ENCODE measurements around the gene HCFC1R1. TPM values are rescaled to one million over a fixed set of nuclear protein-coding genes. Genes with fewer than 3 reads are reported as not detected.
A peak's percentile ranks its signal among the peaks of the same experiment; 100 is the strongest.

HCFC1R1 gene
- total RNA-seq, 6 experiments from 2014 or later, result 9.7 to 14.6 (median 12.1) TPM

DNA sequence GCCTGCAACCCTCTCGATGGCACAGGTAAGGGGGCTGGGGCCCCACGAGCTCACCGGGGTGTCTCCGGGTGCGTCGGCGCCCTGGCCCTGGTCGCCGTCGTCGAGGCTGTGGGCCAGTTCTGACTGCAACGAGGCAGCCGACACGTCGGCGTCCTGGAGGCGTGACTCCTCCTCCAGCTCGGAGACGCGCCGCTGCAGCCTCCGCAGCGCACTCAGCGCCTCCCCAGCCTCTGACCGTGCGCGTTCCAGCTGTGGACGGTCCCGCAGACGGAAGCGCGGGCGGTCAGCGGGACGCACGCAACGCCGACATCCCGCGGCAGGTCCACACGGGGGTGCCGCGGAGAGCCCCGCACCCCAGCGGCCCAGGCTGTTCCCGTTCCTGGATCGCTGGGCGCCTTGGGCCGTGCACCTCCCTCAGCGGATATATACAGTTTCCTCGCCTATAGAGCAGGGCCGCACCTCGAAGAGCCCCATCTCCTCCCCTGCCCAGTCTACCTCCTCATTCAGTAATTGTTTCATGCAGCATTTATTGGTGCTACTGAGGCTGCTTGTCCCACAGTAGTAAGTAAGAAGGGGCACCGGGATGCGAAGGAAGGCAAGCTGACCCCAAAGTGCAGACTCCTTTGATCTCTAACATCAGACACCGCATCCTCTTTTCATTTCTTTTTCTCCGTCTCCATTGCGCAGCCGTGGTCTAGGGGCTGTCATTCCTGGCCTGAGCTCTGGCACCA is 5.9 kb upstream of the HCFC1R1 start:
- H3K4me3 ChIP-seq, result no peak overlapping the region
- ATAC-seq (peak in 1 of 4 donors; percentile 15), DNase-seq (peak in 1 of 3 donors; percentile 63)
- no peak for TF ChIP-seq POLR2A (IDR thresholded peaks at IDR 0.05)
- TF ChIP-seq, protein P1, sequence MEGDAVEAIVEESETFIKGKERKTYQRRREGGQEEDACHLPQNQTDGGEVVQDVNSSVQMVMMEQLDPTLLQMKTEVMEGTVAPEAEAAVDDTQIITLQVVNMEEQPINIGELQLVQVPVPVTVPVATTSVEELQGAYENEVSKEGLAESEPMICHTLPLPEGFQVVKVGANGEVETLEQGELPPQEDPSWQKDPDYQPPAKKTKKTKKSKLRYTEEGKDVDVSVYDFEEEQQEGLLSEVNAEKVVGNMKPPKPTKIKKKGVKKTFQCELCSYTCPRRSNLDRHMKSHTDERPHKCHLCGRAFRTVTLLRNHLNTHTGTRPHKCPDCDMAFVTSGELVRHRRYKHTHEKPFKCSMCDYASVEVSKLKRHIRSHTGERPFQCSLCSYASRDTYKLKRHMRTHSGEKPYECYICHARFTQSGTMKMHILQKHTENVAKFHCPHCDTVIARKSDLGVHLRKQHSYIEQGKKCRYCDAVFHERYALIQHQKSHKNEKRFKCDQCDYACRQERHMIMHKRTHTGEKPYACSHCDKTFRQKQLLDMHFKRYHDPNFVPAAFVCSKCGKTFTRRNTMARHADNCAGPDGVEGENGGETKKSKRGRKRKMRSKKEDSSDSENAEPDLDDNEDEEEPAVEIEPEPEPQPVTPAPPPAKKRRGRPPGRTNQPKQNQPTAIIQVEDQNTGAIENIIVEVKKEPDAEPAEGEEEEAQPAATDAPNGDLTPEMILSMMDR (IDR thresholded peaks at IDR 0.05), result no peak
- 50% methylated on average over 2 of the region's 59 CpGs for WGBS (ENCODE audit: insufficient coverage, low coverage, low lambda C conversion rate, missing lambda C conversion rate)
- peaks cover 0 to 9% (median under 1%) of the 10 kb centered on the region in 4 donors for H3K4me1 ChIP-seq
- H3K9me3 ChIP-seq, result no peaks in the 10 kb centered on the region
- no peak overlapping the region for H3K27ac ChIP-seq
- intact Hi-C loops (cut with DNase I), result loop anchor here in 1 of 2 donors (2.0 kb wide), 1 partner anchor 27 kb away; no protein-coding TSS in a partner anchor
- peaks cover 0 to 6% (median 0%) of the 10 kb centered on the region in 4 donors for H3K36me3 ChIP-seq
- peaks cover 0 to under 1% of the 10 kb centered on the region in 2 donors for H3K27me3 ChIP-seq

DNA sequence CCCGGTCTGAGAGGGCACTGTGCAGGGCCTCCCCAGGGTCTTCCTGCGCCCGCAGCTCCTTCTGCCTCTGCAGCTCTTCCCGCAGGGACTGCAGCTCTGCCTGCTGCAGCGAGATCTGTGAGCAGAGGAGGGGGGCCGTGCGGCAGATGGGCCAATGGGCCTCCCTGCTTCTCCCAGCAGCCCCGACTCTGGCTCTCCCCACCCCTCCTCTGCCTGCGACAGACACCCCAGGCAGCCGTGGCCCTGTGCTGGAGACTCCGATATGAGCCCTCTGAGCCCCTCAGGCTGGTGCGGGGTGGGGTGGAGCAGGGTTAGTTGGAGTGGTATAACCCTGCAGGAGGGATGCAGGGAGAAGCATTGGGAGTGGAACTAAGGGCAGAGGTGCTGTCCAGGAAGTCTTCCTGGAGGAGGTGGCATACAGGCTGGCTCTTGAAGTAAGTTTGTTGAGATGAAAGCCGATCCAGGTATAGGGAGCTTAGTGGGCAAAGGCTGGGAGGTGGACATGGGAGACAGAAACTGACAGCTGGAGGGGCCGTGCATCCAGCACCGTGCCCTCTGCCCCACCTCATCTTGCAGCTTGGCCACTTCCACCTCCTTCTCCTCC is 5.1 kb upstream of the HCFC1R1 start:
- H3K4me3 ChIP-seq, result no peak overlapping the region
- peaks cover 0 to 14% (median 2%) of the 10 kb centered on the region in 4 donors for H3K4me1 ChIP-seq
- no peak overlapping the region for H3K27ac ChIP-seq
- no peaks in the 10 kb centered on the region for H3K9me3 ChIP-seq
- H3K27me3 ChIP-seq, result no peaks in the 10 kb centered on the region
- no peak for ATAC-seq
- intact Hi-C loops (cut with DNase I), result loop anchor here in 1 of 2 donors (2.0 kb wide), 1 partner anchor 26 kb away; no protein-coding TSS in a partner anchor
- no peak for DNase-seq
- peaks cover 0 to 6% (median 0%) of the 10 kb centered on the region in 4 donors for H3K36me3 ChIP-seq
- WGBS (ENCODE audit: insufficient coverage, low coverage, low lambda C conversion rate, missing lambda C conversion rate), result 20% methylated on average over 1 of the region's 15 CpGs
- no peak for TF ChIP-seq POLR2A (IDR thresholded peaks at IDR 0.05)
- TF ChIP-seq, protein P1 (IDR thresholded peaks at IDR 0.05), result no peak

DNA sequence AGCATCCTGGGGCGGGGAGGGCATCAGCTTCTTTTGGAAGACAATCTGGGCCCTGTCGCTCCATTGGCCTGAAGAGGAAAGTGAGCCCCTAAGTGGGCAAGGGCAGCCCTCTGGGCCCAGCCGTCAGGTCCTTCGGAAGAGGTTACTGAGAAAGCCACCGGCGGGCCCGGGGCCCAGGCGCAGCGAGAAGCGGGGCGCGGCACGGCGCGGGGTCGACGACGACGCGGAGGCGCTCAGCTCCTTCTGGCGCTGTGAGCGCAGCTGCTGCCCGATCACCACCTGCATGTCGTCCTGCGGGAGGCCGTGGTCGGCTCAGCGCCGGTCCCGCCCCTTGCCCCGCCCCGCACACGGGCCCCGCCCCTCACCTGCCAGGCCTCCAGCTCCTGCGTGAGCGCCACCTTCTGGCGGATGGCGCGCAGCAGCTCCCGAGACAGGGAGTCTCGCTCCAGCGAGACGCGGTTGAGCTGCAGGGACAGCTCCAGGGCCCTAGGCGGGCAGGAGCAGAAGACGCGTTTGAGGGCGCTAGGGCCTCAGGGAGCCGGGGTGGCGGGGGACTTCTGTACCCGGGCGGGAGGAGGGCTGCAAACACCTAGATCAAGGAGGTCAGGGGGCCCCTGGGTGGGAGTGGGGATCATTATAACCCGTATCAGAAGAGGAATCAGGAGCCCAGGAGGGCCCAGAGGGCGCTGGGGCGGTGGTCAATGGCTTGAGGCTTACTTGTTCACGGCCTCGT is 4.4 kb upstream of the HCFC1R1 start:
- peak; percentile 91 to 92 (median 91) for DNase-seq
- Histone ChIP-seq H3K36me3 (peaks cover 0 to 6% (median 0%) of the 10 kb centered on the region in 4 donors), H3K9me3 (no peaks in the 10 kb centered on the region), H3K27me3 (no peaks in the 10 kb centered on the region), H3K4me3 (peak overlapping the region in 1 of 3 donors; percentile 29), H3K27ac (no peak overlapping the region), H3K4me1 (peaks cover 0 to 19% (median 5%) of the 10 kb centered on the region in 4 donors)
- WGBS (ENCODE audit: insufficient coverage, low coverage, low lambda C conversion rate, missing lambda C conversion rate), result 5% methylated on average over 20 of the region's 58 CpGs
- intact Hi-C loops (cut with DNase I), result loop anchor here in 1 of 2 donors (2.0 kb wide), 1 partner anchor 25 kb away; no protein-coding TSS in a partner anchor
- TF ChIP-seq, protein P1 (IDR thresholded peaks at IDR 0.05), result peak; percentile 73 to 86 (median 84)
- TF ChIP-seq POLR2A (IDR thresholded peaks at IDR 0.05), result peak; percentile 20
- ATAC-seq, result peak; percentile 63 to 82 (median 78)

DNA sequence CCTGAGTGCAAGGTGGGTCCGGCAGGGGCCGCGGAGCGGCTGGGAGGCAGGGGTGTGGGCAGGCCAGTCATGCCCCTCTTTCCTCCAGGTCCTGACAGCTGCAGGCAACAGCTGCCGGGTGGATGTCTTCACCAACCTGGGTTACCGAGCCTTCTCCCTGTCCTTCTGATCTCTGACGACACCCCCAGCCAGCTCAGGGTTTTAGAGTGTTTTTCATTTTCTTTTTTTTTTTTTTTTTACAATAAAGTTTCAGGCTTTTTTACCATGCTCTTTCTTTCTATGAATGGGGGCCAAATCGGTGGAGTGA is 3.7 kb upstream of the HCFC1R1 start:
- TF ChIP-seq, protein P1 (IDR thresholded peaks at IDR 0.05), result no peak
- no peak for TF ChIP-seq POLR2A (IDR thresholded peaks at IDR 0.05)
- Histone ChIP-seq H3K27ac (no peak overlapping the region), H3K9me3 (no peaks in the 10 kb centered on the region), H3K4me3 (no peak overlapping the region), H3K36me3 (peaks cover 0 to 6% (median 0%) of the 10 kb centered on the region in 4 donors), H3K4me1 (peaks cover 0 to 24% (median 6%) of the 10 kb centered on the region in 4 donors), H3K27me3 (no peaks in the 10 kb centered on the region)
- DNase-seq, result no peak
- WGBS (ENCODE audit: insufficient coverage, low coverage, low lambda C conversion rate, missing lambda C conversion rate), result 98% methylated on average over 4 of the region's 8 CpGs
- ATAC-seq, result no peak
- intact Hi-C loops (cut with DNase I), result no loop called here
